ENCODE data around the gene ZCCHC14.

The ZCCHC14 gene

DNA sequence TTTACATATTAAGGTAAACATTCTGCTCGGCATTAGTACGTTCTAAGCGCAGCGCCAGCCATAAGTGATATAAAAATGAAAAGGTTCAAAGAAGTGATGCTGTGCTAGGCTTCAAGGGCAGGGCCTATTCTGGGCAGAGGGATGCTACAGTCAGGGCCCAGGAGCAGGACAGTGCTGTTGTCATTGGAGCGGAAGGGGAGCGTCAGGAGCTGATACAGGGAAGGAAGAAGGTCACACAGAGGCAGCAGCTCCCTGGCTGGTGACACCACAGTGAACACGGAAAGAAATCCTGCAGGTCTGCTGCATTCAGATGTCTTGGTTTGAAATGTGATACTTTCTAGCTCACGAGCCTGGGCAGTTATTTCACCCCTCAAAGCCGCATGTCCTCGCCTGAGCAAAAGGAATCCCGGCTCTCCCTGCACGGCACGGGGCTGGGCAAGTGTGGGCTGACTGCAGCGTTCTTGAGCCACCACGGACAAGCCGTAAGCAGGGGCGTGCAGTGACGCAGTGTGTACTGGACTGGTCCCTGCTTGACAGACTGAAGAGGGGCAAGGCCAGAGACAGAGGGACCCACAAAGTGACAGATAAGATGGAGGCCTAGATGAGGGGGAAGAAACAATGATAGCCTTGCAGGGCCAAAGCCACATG lies 41.1 kb downstream of the ZCCHC14 start:
- no peak for DNase-seq

DNA sequence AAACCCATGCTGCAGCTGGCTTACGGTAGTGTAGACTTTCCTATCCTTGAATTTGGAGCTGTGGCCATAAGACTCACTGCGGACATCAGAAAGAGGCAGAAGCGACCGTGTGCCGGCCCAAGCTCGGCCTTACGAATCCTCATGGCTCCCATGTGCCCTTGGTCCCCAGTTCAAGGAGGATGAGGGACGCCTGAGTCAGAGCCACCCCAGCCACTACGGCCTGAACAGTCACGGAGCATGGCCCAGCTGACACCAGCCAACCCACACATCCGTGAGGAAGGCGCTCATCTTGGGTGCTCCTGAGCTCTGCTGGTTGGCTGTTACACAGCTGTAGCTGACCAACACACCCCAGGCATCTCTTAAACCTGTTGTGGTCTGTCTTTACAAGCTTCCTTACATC lies 44.0 kb downstream of the ZCCHC14 start:
- DNase-seq: no peak

DNA sequence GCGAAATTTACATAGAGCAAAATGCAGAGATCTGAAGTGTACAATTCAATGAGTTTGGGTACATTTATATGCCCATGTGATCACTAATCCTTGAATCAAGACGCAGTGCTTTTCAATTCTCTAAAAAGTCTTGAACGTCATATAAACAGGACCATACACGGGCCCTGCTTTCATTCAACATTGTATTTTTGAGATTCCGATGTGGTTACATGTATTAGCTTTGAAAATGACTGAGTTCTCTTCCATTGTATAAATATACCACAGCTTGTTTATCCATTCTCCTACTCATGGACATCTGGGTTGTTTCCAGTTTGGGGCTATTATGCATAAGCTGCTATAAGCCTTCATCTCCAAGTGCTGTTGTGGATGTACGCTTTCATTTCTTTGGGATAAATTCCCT lies 45.5 kb downstream of the ZCCHC14 start:
- DNase-seq: no peak

DNA sequence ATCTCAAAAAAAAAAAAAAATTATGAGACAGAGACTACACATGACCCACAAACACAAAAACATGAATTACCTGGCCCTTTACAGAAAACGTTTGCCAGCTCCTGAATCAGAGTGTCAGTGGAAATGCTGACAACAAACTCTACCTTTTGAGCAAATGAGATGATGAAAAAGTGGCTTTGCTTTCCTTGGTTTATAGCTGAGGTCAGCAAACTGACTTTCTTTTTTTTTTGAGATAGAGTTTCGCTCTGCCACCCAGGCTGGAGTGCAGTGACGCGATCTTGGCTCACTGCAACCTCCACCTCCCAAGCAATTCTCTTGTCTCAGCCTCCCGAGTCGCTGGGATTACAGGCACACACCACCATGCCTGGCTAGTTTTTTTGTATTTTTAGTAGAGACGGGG lies 46.3 kb downstream of the ZCCHC14 start:
- no peak for DNase-seq

DNA sequence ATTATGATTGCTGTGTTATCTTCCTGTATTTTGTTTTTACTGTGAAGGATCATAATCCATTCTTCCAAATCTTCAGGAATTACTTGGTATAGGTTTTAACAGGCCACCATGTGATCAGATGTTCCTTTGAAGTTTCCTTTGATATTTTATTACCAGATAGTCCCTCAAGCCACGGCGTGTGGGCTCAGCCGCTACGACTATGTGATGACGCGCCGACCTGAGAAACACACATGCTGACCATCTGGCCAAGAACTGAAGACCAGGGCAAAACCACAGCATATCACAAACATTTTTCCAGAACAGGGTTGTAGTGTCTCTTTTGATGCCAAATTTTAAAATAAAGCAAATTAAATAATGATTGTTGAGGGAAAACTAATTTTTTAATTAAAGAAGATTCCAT lies 47.3 kb downstream of the ZCCHC14 start:
- DNase-seq: no peak

DNA sequence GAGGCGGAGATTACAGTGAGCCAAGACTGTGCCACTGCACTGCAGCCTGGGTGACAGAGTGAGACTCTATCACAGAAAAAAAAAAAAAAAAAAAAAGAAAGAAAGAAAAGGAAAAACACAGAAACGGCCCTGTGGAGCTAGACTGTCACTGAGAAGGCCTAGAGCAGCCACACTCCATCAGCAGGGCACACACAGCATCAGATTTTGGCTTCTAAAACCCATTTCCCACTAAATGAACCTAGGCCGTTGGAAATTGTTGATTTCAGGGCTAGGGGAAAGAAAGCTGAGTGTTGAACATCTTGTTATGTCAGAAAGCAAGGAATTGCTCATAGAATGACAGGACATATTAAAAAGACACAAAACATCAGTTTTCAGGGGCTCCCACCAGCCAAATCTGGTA lies 48.9 kb downstream of the ZCCHC14 start:
- no peak for DNase-seq

DNA sequence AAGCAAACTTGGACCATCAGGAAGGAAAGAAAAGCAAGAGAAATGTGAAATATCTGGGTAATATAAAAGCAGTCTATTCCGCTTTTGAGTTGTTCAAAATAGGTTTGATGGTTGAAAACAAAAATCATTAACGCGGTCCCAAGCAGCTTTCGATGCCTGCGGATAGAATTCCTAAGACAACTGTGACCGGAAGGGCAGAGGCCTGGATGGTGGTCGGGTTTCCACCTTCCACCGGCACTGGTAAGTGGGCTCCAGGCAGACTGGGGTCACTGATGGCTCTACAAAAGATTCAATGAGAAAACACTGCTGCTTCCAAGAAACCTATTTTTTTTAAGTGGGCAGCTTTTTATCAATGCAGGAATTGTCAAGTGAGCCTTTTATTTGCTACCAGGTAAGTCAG lies 49.8 kb downstream of the ZCCHC14 start:
- no peak for DNase-seq

DNA sequence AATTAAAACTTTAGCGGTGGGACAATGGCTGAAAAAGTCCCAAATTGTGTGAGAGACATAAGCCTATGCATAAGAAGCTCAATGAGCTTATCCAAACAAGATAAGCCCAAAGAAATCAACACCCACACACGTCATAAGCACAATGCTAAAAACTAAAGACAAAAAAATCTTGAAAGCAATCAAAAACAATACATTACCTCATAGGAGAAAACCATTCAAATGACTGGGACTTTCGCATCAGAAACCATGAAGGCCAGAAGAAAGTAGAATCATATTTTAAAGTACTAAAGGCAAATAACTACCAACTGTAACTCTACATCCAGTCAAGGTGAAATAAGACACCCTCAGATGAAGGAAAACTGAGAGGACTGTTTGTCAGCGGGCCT lies 50.2 kb downstream of the ZCCHC14 start:
- DNase-seq: no peak

DNA sequence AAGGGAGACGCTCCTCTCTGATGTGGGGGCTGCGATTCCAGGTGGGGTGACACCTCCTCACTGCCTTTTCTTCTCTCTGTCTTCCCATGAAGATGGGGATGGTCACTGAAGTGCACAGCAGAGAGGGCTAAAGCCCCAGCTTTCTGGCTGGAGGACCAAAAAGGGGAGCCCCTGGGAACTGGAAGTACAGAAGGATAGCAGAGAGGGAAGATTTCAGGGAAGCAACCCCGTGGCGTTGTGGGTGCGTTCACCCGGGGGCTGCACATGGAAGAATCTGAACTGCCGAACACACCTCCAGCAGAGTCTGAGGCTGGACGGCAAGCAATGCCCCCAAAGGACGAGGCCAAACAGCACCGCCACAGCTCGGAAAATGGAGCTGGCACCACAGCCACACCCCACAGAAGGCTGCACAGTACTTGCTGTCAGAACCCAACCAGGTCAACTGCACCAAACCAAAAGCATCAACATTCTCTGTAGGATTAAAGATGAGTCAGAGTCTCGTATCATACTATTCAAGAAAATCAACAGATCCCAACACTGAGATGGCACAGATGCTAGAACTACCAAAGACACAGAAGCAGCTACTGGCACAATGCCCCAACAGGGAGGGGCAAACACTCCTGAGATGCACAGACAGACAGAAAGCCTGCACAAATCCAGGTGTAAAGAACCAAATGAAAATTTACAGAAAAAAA lies 50.8 kb downstream of the ZCCHC14 start:
- no peak for DNase-seq

DNA sequence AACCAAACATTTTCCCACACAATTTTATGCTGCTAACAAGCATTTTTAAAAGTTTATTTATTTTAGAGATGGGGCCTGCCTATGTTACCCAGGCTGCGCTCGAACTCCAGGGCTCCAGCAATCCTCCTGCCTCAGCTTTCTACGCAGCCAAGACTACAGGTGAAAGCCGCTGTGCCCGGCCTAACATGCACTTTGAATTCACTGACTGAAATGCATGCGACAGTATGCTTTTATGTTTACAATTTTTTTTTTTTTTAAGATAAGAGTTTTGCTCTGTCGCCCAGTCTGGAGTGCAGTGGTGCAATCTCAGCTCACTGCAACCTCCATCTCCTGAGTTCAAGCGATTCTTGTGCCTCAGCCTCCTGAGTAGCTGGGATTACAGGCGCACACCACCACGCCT lies 52.9 kb downstream of the ZCCHC14 start:
- DNase-seq: no peak

DNA sequence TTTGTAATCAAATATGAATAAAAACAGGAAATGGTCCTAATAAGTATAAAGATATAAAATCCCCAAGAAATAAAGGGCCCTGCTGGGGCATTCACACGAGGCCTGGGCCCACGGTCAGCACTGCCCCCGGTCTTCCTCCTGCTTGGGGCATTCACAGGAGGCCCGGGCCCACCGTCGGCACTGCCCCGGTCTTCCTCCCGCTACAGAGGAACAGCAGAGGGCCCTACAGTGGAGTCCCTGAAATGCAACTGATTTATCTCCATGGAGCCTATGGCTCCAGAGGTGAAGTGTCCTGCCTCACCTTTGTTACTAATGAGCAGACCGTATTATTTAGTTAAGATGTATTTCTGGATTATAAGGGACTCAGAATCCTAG lies 54.2 kb downstream of the ZCCHC14 start:
- no peak for DNase-seq

DNA sequence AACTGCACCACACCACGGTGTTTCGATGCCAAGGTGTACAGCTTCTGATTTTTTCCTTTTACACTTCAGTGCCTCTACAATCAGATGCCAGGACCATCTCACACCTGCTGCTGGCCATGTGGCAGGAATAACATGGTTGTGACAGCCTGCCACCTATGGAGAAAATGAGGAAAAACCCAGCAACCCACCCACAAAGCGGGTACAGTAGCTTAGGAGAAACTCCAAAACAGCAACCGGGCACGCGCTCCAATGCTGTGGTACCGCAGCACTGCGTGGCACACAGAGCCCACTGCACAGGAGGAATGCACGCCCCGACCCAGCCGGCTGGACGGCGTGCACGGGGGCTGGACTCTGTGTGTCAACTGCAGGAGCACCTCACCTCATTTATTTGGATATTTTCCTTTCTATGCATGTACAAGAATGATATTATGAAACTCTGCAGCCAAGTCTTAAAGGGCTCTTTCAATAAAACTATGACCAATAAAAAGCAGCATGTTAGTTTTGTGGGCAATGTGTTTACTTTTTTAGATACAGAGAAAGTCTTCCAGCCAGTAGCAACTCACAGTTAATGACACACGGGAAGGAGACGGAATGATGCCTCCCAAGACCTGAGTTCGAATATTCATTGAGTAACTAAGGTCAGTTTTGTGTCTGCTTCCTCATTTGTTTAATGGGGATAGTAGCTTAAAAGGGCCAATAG lies 54.8 kb downstream of the ZCCHC14 start:
- DNase-seq: no peak

DNA sequence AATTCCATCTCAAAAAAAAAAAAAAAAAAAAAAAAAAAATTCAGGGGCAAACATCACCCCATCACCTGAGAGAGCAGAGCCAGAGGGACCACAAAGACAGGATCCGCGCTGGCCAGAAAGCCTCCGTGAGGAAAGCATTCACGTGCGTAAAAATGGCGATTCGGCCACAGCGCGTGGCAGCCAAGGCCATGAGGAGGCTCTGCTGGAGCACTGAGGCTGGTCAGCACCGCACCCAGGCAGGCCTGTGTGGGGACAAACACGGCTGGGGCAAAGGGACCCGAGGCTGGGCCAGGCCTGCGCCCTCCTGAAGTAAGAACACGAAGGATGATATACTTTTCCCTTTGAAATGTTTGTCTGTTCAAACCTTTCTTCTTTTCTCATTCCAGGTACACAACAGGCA lies 55.5 kb downstream of the ZCCHC14 start:
- DNase-seq: no peak

DNA sequence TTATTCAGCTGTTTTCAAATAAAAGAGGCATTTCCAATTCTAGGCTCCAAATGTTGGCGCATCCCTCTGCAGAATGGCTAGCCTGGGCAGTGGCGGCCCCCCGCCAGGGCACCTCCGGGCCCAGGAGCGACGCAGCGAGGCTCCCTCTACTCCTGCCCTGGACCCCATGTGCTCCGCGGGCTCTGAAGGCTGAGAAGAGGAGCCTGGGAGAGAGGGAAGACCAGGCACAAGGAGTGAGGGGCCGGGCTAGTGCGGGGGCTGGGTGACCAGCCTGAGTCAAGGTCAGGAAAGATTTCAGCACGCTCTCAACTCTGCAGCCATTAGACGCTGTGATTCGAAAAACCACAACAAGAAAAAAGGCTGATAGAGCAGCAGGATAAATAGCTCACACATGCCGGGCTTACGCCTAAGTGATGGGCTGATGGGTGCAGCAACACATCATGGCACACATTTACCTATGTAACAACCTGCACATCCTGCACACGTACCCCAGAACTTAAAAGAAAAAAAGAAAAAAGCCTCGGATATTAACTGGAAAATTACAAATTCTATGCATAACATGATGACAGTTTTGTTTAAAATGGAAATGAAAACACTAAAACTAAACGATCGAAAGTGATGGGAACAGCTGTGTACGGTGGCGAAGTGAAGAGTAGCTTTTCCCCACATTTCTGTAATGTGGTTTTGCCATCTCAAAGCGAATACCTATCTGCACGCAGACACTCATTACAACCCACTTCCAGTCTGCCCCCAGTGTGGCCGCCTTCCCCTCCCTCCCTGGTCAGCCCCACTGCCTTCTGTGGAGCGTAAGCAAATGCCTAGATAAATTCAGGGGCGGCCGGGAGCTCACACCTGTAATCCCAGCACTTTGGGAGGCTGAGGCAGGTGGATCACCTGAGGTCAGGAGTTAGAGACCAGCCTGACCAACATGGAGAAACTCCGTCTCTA lies 56.3 kb downstream of the ZCCHC14 start:
- peak; percentile 66 for DNase-seq

DNA sequence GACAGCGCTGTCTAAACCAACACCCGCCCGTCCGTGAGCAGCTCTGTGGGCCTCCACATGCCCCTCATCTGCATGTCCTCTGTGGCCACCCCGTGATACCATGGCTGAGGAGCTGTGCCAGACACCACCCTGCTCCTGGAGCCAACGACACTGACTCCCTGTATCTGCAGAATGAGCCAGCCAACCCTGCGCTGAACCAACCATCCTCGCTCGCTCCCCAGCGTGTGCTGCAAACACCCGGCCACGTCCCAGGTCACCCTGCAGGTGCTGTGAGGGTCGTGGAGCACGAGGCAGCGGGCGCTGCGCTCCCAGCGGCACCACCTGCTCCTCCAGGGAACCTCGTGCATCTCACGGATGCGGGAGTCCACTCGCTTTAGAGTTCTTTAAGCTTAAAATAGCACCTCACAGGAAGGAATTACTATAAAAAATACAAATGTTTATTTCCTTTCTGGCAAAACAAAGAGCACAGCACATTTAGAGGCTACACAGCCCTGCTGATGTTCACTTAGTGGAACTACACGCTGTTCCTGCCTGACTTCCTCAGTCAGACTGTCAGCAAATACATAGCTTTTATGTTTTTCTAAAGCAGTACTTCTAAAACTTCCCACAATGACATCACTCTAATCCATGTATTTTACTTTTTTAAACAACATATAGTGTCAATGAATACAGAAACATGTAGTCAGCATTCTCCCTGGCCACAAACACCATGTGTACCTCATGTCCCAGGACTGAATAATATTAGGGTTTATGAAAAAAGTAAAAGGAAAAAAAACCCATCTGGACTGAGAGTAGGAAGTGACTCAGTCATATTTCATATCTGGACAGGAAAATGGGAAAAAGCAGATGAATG lies 57.2 kb downstream of the ZCCHC14 start:
- no peak for DNase-seq

DNA sequence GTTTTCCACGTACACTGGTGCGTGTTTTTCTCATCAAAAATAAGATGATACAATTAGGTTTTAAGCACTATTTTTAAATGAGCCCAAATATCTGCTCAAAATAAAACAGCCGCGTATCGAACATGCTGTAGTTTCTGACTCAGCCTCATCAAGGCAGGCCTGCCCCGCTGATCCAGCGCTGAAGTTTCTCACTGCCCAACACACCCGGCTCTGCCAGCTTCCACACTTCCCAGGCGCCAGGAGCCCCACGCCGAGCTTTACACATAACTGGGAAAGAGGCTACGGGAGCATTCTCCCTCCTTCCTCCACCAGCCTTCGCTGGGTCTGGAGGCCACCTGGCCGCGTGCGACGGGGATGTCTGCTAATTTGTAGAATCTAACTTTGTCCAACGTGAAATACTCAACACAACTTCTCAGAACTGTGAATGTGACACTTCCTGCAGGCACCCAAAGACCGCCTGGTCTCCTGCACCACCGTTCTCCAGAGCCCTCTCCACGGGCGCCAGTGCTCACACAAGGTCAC lies 58.6 kb downstream of the ZCCHC14 start:
- DNase-seq: no peak

DNA sequence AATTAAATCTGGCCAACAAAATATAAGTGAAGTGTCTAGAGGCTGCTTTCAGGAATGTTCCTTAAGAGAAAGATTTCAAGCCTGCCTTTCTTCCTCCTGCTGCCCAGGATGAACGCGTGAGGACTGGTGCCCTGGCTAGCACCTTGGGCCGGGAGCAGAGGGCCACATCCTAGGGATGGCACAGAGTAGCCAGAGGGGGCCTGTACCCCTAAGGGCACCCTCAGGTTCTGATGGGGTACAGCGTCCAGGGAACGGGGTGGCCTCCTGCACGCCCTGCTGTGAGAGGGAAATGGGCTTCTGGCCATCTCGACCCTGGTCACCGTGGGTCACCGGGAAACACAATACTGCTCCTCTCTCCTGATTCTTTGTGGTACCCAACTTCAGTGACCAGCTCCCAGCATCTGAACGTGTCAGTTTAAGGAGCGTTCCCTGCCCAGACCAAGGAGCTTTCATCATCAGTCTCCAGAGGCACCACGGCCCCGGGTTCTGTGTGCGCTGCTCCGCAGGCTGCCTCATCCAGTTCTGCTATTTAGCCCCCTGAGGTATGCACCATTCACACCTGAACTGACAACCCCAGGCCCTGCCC lies 60.4 kb downstream of the ZCCHC14 start:
- no peak for DNase-seq

DNA sequence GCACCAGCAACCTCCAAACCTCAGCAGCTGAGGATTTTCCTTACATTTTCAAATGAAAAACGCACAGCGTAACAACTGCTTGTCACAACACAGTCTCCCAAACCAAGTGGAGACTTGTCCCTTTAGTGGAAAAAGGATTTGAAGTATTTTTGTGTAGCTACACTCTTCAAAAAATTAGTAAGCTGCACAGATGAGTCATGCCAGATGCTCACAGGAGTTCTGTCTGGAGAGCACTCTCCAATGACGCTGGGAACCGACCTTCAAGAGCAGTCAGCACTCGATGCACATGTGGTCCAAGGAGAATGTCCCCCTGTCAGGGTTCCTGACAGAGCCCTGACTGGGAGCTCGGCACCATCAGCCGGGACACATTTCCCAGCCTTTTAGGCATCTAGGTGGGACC lies 60.9 kb downstream of the ZCCHC14 start:
- DNase-seq: no peak

DNA sequence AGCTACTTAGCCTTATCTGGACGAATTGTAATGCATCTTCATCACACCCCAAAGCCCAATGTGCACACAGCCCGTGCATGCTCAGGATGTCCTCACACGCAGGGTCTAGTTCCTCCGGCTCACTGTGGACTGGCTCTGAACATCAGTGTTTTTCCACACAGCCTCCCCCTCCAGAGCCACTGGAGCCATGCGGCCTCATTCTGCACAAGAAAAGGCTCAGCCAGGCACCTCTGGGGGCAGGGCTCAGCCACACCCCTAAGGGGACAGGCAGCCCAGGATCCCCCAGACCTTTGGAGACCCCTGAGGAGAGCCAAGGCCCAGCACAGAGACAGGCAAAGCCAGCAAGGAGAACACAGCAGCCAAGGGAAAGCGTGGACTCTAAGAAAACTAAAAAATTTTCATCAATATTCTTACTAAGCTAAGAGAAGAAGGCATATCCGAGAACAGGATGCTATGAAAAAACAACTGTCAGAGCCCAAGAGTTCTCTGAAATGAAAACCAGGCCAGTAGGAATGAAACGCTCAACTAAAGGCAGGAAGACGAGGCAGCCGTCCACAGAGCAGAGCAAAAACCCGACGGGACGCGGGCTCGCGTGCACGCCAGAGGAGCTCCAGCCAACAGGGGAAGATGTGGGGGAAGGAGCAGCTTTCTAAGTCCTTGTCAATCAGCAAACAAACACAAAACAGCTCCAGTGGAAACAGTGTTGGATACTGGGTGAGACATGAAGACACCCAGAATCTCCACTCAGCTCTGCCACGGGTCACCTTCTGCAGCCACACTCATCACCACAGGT lies 66.2 kb downstream of the ZCCHC14 start:
- no peak for DNase-seq

DNA sequence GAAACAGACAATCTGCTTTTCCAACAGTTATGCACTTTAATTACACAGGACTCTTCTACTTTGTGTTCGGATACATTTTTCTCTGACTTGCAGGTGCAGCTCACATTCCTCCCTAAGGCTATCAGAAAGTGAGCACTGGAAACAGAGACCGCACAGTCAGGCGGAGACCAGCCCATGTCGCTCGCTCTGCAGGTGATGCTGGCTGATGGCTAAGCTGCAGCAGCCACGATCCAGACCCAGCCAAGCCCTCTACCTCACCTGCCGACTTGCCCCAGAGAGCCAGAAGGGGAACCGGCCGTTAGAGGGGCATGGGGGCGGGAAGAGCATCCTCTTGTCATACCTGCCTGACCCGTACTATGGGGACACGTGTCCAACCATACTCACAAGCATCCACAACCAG lies 66.9 kb downstream of the ZCCHC14 start:
- DNase-seq: no peak

DNA sequence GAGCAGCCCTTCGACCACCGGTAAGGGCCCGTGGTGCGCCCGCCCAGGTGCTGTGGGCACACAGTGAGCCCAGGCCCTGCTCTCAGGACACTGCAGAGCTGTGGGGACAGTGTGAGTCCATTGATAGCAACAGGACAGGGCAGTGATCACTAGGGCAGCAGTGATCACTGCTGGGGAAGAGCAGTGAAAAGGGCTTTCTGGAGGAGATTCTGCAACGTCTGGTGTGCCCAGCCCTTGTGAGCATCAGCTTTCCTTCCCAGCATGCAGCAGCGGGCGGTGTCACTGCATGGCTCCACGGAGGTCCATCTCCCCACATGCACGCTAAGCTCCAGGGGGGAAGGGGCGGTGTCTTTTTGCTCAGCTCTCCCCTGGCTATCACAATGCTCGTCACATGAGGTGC lies 68.6 kb downstream of the ZCCHC14 start:
- DNase-seq: no peak

Data from activated CD4-positive, alpha-beta T cell treated with anti-CD3 and anti-CD28 coated beads, Interleukin-2, Interleukin-6, amounts not matched to agents 100 ng/mL and 50 ng/mL, durations not matched to agents 16 hours and 8 hours (primary cell).